Upper lobe of left lung (tissue), 4 donors: ENCODE measurements around the gene PRAME.

Experiments used
- CTCF ChIP-seq, 6 experiments: fragments of 450-650 bp in 4 of 6; fragments of 200-600 bp in 2 of 6; sonication (generic) in 2 of 6; IDR thresholded peaks; one replicate each; pipeline ENCODE4 v1.5.1; 2016 to 2019; ENCODE audit warnings: antibody characterized with exemption in 6 of 6
- EP300 ChIP-seq, 4 donors: sonication (generic); formaldehyde crosslinking; IDR thresholded peaks; one replicate each; pipeline ENCODE4 v1.5.1; 2017; ENCODE audit warnings: antibody characterized with exemption in 4 of 4, control low read depth in 2 of 4
- POLR2A ChIP-seq, 4 donors: fragments of 450-650 bp; IDR thresholded peaks; one replicate each; pipeline ENCODE4 v1.5.1; 2016 to 2017; ENCODE audit warnings: antibody characterized with exemption in 4 of 4, mild to moderate bottlenecking in 2 of 4

- TF ChIP-seq CTCF (IDR thresholded peaks at IDR 0.05) (no peak), POLR2A (IDR thresholded peaks at IDR 0.05) (no peak), EP300 (IDR thresholded peaks at IDR 0.05) (no peak)
Observed at GRCh38 chr22:22536916-22537315, 22.1 kb downstream of the PRAME start.
